GM19351 (cell line): ENCODE measurements around the gene FAM43A.

Experiments
- ATAC-seq: cut with Tn5 transposase; IDR thresholded peaks from one replicate; pipeline ENCODE4 v1.9.1; 2021; ENCODE audit warnings: mild to moderate bottlenecking, moderate library complexity; ENCODE audit not compliant: unreplicated experiment

Gene FAM43A

GRCh38 chr3:194707147-194707540 lies 21.5 kb downstream of the FAM43A start:
- no peak for ATAC-seq

- no peak for ATAC-seq
These were observed 25.6 kb downstream of the FAM43A start for GRCh38 chr3:194711286-194711685.

- no peak for ATAC-seq
These were observed 26.2 kb downstream of the FAM43A start for GRCh38 chr3:194711913-194712312.

- no peak for ATAC-seq
These were observed 27.8 kb downstream of the FAM43A start for GRCh38 chr3:194713299-194714136.

GRCh38 chr3:194714137-194714455 lies 28.4 kb downstream of the FAM43A start:
- ATAC-seq = no peak

GRCh38 chr3:194714564-194714963 lies 28.9 kb downstream of the FAM43A start:
- no peak for ATAC-seq

- ATAC-seq = no peak
These were observed 29.5 kb downstream of the FAM43A start for GRCh38 chr3:194715022-194715800.

- ATAC-seq = no peak
These were observed 32.4 kb downstream of the FAM43A start for GRCh38 chr3:194718079-194718478.

GRCh38 chr3:194720048-194720447 lies 34.4 kb downstream of the FAM43A start:
- ATAC-seq = no peak

- ATAC-seq = no peak
These were observed 38.3 kb downstream of the FAM43A start for GRCh38 chr3:194723846-194724618.

GRCh38 chr3:194725346-194725745 lies 39.7 kb downstream of the FAM43A start:
- no peak for ATAC-seq

- ATAC-seq = no peak
These were observed 41.9 kb downstream of the FAM43A start for GRCh38 chr3:194727435-194728128.

- ATAC-seq = no peak
These were observed 43.3 kb downstream of the FAM43A start for GRCh38 chr3:194728986-194729385.

GRCh38 chr3:194730365-194730764 lies 44.7 kb downstream of the FAM43A start:
- no peak for ATAC-seq

GRCh38 chr3:194731506-194732073 lies 45.9 kb downstream of the FAM43A start:
- no peak for ATAC-seq

- ATAC-seq = no peak
These were observed 46.9 kb downstream of the FAM43A start for GRCh38 chr3:194732617-194733016.

- no peak for ATAC-seq
These were observed 50.7 kb downstream of the FAM43A start for GRCh38 chr3:194736277-194736895.

GRCh38 chr3:194736896-194737600 lies 51.4 kb downstream of the FAM43A start:
- ATAC-seq = peak; percentile 65
